AG10803 (cell line): Measurements from ENCODE around the gene WDR91.

ENCODE experiments used
- DNase-seq: peaks from one replicate; pipeline ENCODE4 v3.0.0; 2010; ENCODE audit warnings: low read depth
- H3K4me3 ChIP-seq: 2 replicates; pipeline ENCODE4 v1.5.1; 2011; ENCODE audit warnings: mild to moderate bottlenecking, low read length, control low read depth
- CTCF ChIP-seq: conservative IDR thresholded peaks from 2 replicates; pipeline ENCODE4 v1.5.1; 2011; ENCODE audit warnings: mild to moderate bottlenecking, low read length, control low read depth, inconsistent platforms

Gene WDR91

DNA sequence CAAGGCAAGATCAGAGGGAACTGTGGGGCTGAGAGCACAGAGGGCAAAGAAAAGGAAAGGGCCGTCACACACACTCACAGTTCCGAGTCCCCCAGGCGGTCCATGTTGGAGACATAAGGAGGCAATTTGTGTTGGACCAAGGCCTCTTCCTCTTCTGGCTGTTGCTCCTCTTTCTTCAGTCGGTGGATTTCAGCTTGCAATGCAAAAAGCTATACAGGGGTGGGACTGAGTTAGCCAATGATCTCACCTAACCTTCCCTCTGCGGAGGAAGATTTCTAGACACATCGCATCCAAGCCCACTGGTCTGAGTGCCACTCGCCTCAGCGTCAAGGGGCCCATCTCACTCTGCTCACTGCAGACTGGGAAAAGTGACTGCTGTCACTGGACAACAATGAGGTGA is 5.5 kb downstream of the WDR91 start:
- no peak overlapping the region for H3K4me3 ChIP-seq
- DNase-seq = no peak
- TF ChIP-seq CTCF = no peak

DNA sequence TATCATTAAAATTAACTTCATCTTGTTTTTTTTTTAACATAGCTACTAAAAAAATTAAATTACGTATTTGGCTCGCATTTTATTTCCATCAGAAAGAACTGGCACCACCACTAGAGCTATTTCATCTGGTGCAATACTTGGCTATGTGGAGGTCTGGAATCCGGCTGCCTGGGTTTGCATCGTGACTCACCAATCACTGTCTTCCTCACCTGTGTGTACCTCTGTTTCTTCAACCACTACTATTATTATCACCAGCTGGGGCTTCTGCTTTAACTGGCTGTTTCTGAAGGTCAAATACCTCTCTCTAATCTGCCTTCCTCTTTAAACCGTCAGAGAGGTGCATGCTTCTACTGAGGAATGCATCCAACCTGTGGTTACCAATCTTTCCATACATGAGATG is 6.5 kb downstream of the WDR91 start:
- TF ChIP-seq CTCF = no peak
- H3K4me3 ChIP-seq = no peak overlapping the region
- DNase-seq = no peak

DNA sequence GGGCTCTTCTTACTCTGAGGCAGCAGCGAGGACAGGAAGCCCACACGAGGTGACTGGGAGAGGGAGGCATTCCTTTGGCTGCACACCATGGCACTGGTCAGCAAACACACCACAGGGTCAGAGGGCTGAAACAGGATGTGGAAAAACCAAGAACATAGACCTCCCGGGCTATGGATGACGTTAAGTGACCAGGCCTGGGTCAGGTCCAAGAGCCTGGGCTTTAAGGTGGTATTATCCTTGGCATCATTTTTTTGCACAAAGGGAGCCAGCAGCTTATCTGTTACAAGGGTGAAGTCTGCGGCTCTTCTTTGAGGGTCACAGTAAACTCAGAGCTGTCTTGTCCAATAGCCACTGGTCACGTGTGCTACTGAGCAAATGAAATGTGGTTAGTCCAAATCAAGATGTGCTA is 7.0 kb downstream of the WDR91 start:
- no peak for DNase-seq
- no peak for TF ChIP-seq CTCF
- no peak overlapping the region for H3K4me3 ChIP-seq

DNA sequence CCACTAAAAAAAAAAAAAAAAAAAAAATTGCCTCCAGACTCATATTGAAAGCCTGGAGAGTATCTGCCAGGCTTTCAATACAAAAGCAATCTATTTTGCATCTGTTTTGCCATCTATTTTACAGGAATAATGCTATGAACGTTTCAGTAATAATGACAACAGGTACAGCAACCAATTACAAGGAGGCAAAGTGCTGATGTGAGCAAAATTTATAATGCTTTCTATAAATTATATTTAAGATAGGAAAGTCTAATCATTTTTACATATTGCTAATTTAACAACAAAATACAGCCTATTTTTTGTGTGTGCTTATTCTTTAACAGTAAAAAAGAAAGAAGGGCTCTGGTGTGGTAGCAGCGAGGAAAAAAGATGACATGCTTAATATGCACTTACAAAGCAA is 10.0 kb downstream of the WDR91 start:
- no peak overlapping the region for H3K4me3 ChIP-seq
- no peak for DNase-seq
- TF ChIP-seq CTCF = no peak

DNA sequence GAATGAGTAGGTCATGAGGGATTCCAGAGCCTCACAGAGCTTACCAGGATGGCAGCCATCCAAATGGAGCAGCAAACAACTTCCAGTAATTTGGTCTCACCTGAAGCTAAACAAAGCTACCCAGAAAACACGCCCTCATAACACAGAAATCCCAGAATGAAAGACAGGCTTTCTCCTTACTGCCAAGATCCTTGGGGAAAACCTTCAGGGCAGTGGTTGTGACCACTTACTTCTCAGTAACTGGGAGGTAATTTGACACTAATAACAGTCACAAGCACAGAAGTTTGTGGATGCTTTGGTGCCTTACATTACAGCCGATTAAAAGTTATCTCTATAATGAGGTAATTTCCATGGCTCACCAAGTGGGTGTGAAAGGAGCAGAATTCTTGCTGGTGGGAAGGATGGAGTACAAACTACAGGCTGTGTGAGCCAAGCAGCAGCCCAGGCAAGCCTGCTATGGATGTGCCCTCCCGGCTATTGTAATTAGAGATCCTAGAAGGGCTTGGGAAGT is 10.4 kb downstream of the WDR91 start:
- no peak for TF ChIP-seq CTCF
- no peak overlapping the region for H3K4me3 ChIP-seq
- DNase-seq = no peak

DNA sequence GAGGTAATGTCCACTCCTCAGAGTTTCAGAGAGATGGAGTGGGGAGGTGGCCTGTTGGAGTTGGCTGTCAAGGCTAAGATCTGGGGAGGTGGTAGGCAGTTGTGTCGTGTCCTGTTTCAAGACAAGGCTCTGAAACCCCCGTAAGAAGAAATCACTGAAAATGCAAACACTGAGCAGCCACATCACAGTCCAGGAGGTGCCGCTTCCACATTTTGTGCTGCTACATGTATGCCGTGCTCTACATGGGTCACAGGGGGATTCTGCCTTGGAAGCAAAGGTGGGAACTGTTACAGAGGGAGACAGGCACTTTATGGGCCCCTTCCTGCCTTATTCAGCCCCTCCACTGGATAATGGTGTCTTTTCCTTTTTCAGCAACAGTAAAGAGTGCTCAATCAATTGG is 11.9 kb downstream of the WDR91 start:
- no peak overlapping the region for H3K4me3 ChIP-seq
- TF ChIP-seq CTCF = no peak
- no peak for DNase-seq

- peak; percentile 23 for DNase-seq
- H3K4me3 ChIP-seq = no peak overlapping the region
- no peak for TF ChIP-seq CTCF
These were observed 13.2 kb downstream of the WDR91 start for GRCh38 chr7:135197906-135198655.
